ENCODE results near the gene STXBP2. TPM values are rescaled to one million over a fixed set of nuclear protein-coding genes. Genes with fewer than 3 reads are reported as not detected.
"Not testable (repeated sequence)": the region's sequence is repeated elsewhere in the genome, so short reads cannot be mapped to it uniquely, and the experiment has no call there.

Gene STXBP2
- total RNA-seq, 4 donors from 2014 or later, result 48.8 to 89.2 (median 70.2) TPM

- H3K36me3 ChIP-seq, result no peaks in the 10 kb centered on the region
- H3K9me3 ChIP-seq, result no peaks in the 10 kb centered on the region
- TF ChIP-seq CTCF (IDR thresholded peaks at IDR 0.05) (no peak), POLR2A (IDR thresholded peaks at IDR 0.05) (no peak)
- DNase-seq, result no peak
- no peaks in the 10 kb centered on the region for H3K27me3 ChIP-seq
- 90 to 92% methylated on average over 16 to 26 of the region's 27 CpGs for WGBS, 2 donors
- intact Hi-C loops (cut with DNase I), result no loop called here
- H3K27ac ChIP-seq, result no peak overlapping the region
- no peak overlapping the region for H3K4me3 ChIP-seq (replicated peaks in 1 of 3)
- no peaks in the 10 kb centered on the region for H3K4me1 ChIP-seq
These were observed 5.6 kb downstream of the STXBP2 start for GRCh38 chr19:7642295-7643030.

- TF ChIP-seq CTCF (IDR thresholded peaks at IDR 0.05) (no peak), POLR2A (IDR thresholded peaks at IDR 0.05) (no peak)
- Histone ChIP-seq H3K4me3 (replicated peaks in 1 of 3) (no peak overlapping the region), H3K27ac (no peak overlapping the region), H3K9me3 (no peaks in the 10 kb centered on the region), H3K4me1 (no peaks in the 10 kb centered on the region), H3K27me3 (no peaks in the 10 kb centered on the region), H3K36me3 (no peaks in the 10 kb centered on the region)
- WGBS, 2 donors, result 94 to 97% methylated on average over 8 of the region's 8 CpGs
- intact Hi-C loops (cut with DNase I), result no loop called here
- no peak for DNase-seq
These were observed 6.1 kb downstream of the STXBP2 start for GRCh38 chr19:7643031-7643415.

- DNase-seq; H3K9me3 ChIP-seq; H3K4me3 ChIP-seq (replicated peaks in 1 of 3); H3K36me3 ChIP-seq; H3K4me1 ChIP-seq; H3K27me3 ChIP-seq; intact Hi-C loops (cut with DNase I); H3K27ac ChIP-seq: not testable (repeated sequence)
- WGBS, 2 donors, result 64 to 65% methylated on average over 10 of the region's 10 CpGs
These were observed 7.0 kb downstream of the STXBP2 start for GRCh38 chr19:7643629-7644549.

GRCh38 chr19:7644550-7644877 is 7.6 kb downstream of the STXBP2 start:
- Histone ChIP-seq H3K27me3 (no peaks in the 10 kb centered on the region), H3K9me3 (no peaks in the 10 kb centered on the region), H3K36me3 (no peaks in the 10 kb centered on the region), H3K4me1 (no peaks in the 10 kb centered on the region), H3K27ac (no peak overlapping the region), H3K4me3 (replicated peaks in 1 of 3) (no peak overlapping the region)
- no peak for TF ChIP-seq CTCF (IDR thresholded peaks at IDR 0.05)
- TF ChIP-seq POLR2A (IDR thresholded peaks at IDR 0.05), result no peak
- WGBS, 2 donors, result 93 to 100% methylated on average over 1 to 10 of the region's 20 CpGs
- intact Hi-C loops (cut with DNase I), result no loop called here
- DNase-seq, result no peak

GRCh38 chr19:7645163-7645562 is 8.3 kb downstream of the STXBP2 start:
- 91 to 95% methylated on average over 9 to 14 of the region's 14 CpGs for WGBS, 2 donors
- intact Hi-C loops (cut with DNase I), result no loop called here
- no peak overlapping the region for H3K4me3 ChIP-seq (replicated peaks in 1 of 3)
- H3K27ac ChIP-seq, result no peak overlapping the region
- no peaks in the 10 kb centered on the region for H3K36me3 ChIP-seq
- no peaks in the 10 kb centered on the region for H3K9me3 ChIP-seq
- no peak for DNase-seq
- H3K4me1 ChIP-seq, result no peaks in the 10 kb centered on the region
- no peaks in the 10 kb centered on the region for H3K27me3 ChIP-seq
- no peak for TF ChIP-seq CTCF (IDR thresholded peaks at IDR 0.05)
- TF ChIP-seq POLR2A (IDR thresholded peaks at IDR 0.05), result no peak

All from thyroid gland (tissue), 4 donors.